ENCODE measurements around the gene SND1.

The SND1 gene

GRCh38 chr7:128052404-128052803 is 400.4 kb downstream of the SND1 start:
- no peak overlapping the region for H3K27ac Mint-ChIP-seq
- no peak for ATAC-seq
- H3K36me3 Mint-ChIP-seq = peaks cover 22% of the 10 kb centered on the region
- H3K9me3 Mint-ChIP-seq = no peaks in the 10 kb centered on the region
- peaks cover 28% of the 10 kb centered on the region for H3K4me1 Mint-ChIP-seq
- H3K27me3 Mint-ChIP-seq = no peaks in the 10 kb centered on the region
- no peak overlapping the region for H3K4me3 Mint-ChIP-seq

DNA sequence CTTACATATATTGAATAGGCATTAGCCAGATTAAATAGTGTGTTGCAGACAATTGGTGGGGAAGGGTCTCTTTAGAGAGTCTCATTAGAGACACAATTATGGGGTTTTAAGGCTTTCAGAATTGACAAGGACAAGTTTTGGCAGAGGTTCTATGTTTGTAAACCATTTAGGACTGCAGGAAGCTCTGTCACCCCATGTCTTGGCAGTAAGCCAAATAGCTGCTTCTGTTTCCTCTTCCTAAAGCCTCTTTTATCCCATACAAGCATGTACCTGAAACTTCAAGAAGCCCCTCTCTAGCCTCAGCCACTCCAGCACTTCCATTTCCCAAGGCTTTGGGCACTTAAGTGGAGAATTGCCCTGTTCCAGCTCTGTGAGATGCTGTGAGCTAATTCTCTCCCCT is 401.0 kb downstream of the SND1 start:
- peaks cover 22% of the 10 kb centered on the region for H3K36me3 Mint-ChIP-seq
- H3K4me3 Mint-ChIP-seq = no peak overlapping the region
- H3K27me3 Mint-ChIP-seq = no peaks in the 10 kb centered on the region
- H3K4me1 Mint-ChIP-seq = peaks cover 32% of the 10 kb centered on the region
- ATAC-seq = no peak
- H3K9me3 Mint-ChIP-seq = no peaks in the 10 kb centered on the region
- no peak overlapping the region for H3K27ac Mint-ChIP-seq

- peaks cover 35% of the 10 kb centered on the region for H3K4me1 Mint-ChIP-seq
- H3K27ac Mint-ChIP-seq = no peak overlapping the region
Observed at GRCh38 chr7:128053991-128054390, 402.0 kb downstream of the SND1 start.

DNA sequence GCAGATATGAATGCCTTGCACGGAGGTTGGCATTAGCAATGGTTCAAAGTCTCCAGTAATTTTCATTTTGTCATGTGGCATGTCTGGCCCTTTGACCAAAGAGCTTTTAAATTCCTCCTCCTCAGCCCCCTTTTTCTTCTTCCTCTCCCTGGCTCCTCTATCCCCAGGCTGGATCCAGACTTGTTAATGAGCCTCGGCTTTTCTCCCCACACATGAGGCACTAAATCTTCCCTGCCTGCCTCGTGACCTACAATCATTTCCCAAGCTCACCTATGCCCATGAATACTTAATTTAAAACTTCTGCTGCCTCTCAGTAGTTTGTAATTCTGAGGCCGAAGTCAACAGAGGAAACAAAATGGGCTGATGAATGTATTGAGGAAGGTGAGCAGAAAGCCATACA is 402.5 kb downstream of the SND1 start:
- H3K27me3 Mint-ChIP-seq = no peaks in the 10 kb centered on the region
- H3K9me3 Mint-ChIP-seq = no peaks in the 10 kb centered on the region
- H3K4me1 Mint-ChIP-seq = peaks cover 33% of the 10 kb centered on the region
- no peak overlapping the region for H3K4me3 Mint-ChIP-seq
- no peak for ATAC-seq
- H3K27ac Mint-ChIP-seq = no peak overlapping the region
- peaks cover 22% of the 10 kb centered on the region for H3K36me3 Mint-ChIP-seq

More at GRCh38 chr7:128053991-128054390, 402.0 kb downstream of the SND1 start:
- no peaks in the 10 kb centered on the region for H3K9me3 Mint-ChIP-seq
- H3K36me3 Mint-ChIP-seq = peaks cover 24% of the 10 kb centered on the region
- H3K4me3 Mint-ChIP-seq = no peak overlapping the region
- H3K27me3 Mint-ChIP-seq = no peaks in the 10 kb centered on the region
- ATAC-seq = no peak

- Mint-ChIP-seq H3K9me3 (no peaks in the 10 kb centered on the region), H3K36me3 (peaks cover 25% of the 10 kb centered on the region), H3K4me1 (peaks cover 29% of the 10 kb centered on the region), H3K27me3 (no peaks in the 10 kb centered on the region), H3K27ac (no peak overlapping the region), H3K4me3 (no peak overlapping the region)
- no peak for ATAC-seq
Observed at GRCh38 chr7:128055637-128056036, 403.6 kb downstream of the SND1 start.

DNA sequence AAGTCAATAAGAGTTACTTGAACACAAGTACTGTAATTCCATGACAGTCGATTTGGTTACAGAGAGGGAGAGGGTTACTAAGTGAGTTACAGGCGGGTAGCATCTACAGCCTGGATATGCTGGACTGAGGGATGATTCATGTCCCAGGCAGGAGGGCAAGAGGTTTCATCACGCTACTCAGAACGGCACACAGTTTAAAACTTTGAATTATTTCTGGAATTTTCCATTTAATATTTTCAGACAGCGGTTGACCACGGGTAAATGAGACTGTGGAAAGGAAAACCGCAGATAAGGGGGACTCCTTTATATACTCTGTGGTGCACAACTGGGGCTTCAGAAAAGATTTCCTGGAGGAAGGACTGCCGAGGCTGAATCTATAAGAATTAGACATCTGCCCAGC is 404.9 kb downstream of the SND1 start:
- H3K9me3 Mint-ChIP-seq = no peaks in the 10 kb centered on the region
- no peaks in the 10 kb centered on the region for H3K27me3 Mint-ChIP-seq
- ATAC-seq = no peak
- H3K36me3 Mint-ChIP-seq = peaks cover 23% of the 10 kb centered on the region
- no peak overlapping the region for H3K4me3 Mint-ChIP-seq
- peaks cover 22% of the 10 kb centered on the region for H3K4me1 Mint-ChIP-seq
- no peak overlapping the region for H3K27ac Mint-ChIP-seq

DNA sequence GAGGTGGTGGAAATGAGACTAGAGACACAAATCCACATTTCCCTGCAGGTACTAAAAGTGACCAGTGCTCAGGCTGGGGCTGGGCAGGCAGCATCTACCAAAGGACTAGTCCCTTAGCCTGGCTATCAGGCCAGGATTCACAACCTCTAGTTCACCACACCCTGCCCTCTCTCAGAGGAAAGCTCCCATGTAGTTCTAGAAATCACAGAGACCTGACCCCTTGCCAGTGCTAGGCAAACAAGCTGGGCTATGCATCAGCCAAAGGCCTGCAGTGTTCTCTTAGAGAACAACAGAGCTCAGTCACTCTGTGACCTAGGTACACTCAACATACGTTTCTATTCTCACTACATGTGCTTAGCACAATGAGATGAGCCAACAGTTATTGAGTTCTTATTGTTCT is 405.9 kb downstream of the SND1 start:
- no peaks in the 10 kb centered on the region for H3K9me3 Mint-ChIP-seq
- H3K27ac Mint-ChIP-seq = no peak overlapping the region
- H3K4me1 Mint-ChIP-seq = peaks cover 13% of the 10 kb centered on the region
- H3K4me3 Mint-ChIP-seq = no peak overlapping the region
- H3K27me3 Mint-ChIP-seq = no peaks in the 10 kb centered on the region
- ATAC-seq = no peak
- H3K36me3 Mint-ChIP-seq = peaks cover 23% of the 10 kb centered on the region

- peaks cover 13% of the 10 kb centered on the region for H3K4me1 Mint-ChIP-seq
- no peak overlapping the region for H3K4me3 Mint-ChIP-seq
- ATAC-seq = no peak
- peaks cover 28% of the 10 kb centered on the region for H3K36me3 Mint-ChIP-seq
- no peaks in the 10 kb centered on the region for H3K27me3 Mint-ChIP-seq
- no peak overlapping the region for H3K27ac Mint-ChIP-seq
- no peaks in the 10 kb centered on the region for H3K9me3 Mint-ChIP-seq
Observed at GRCh38 chr7:128059143-128059988, 407.4 kb downstream of the SND1 start.

DNA sequence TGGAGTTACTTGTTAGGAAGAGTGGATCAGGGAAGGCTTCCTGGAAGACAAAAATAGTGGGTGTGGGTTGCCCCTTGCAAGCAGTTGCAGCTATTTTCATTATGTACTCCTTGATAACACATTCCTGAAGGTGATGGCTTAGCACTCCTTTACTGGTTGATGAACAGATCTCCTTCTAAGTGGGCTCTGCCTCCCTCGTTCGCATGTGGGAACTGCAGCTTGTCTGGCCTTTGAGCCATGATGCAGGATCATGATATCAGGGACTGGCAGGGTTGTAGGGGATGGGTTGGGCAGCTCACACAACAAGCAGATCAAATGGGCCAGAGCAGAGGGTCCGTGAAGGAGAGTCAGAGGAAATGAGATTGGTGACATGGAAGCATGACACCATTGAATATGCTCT is 408.0 kb downstream of the SND1 start:
- Mint-ChIP-seq H3K4me3 (no peak overlapping the region), H3K36me3 (peaks cover 32% of the 10 kb centered on the region), H3K9me3 (no peaks in the 10 kb centered on the region), H3K27me3 (no peaks in the 10 kb centered on the region), H3K27ac (no peak overlapping the region), H3K4me1 (peaks cover 13% of the 10 kb centered on the region)
- no peak for ATAC-seq

- H3K27me3 Mint-ChIP-seq = no peaks in the 10 kb centered on the region
- H3K9me3 Mint-ChIP-seq = no peaks in the 10 kb centered on the region
- no peak for ATAC-seq
- no peak overlapping the region for H3K4me3 Mint-ChIP-seq
- H3K27ac Mint-ChIP-seq = no peak overlapping the region
- H3K36me3 Mint-ChIP-seq = peaks cover 33% of the 10 kb centered on the region
- H3K4me1 Mint-ChIP-seq = peaks cover 8% of the 10 kb centered on the region
Observed at GRCh38 chr7:128063088-128063487, 411.1 kb downstream of the SND1 start.

DNA sequence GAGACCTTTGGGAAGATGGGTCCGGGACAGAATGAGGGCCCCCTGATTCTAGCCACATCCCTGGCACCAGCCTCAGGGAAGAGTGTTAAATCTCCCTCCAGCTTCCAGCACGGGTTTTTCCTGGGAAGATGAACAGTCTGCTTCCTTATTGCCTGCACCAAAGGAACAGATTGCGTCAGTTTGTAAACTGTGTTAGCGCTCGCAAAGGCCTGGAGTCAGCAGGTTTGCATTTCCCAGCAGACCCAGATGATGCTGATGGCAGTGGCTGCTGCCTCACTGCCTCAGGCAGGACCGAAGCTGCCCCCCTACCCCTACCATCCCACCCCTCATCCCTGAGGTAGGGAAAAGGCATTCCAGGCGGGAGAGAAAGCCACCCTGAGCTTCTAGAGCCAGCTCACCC is 413.9 kb downstream of the SND1 start:
- peaks cover 23% of the 10 kb centered on the region for H3K36me3 Mint-ChIP-seq
- H3K27me3 Mint-ChIP-seq = no peaks in the 10 kb centered on the region
- ATAC-seq = no peak
- no peaks in the 10 kb centered on the region for H3K4me1 Mint-ChIP-seq
- no peaks in the 10 kb centered on the region for H3K9me3 Mint-ChIP-seq
- no peak overlapping the region for H3K4me3 Mint-ChIP-seq
- no peak overlapping the region for H3K27ac Mint-ChIP-seq

- no peaks in the 10 kb centered on the region for H3K4me1 Mint-ChIP-seq
- H3K36me3 Mint-ChIP-seq = peaks cover 22% of the 10 kb centered on the region
- H3K27ac Mint-ChIP-seq = no peak overlapping the region
- H3K4me3 Mint-ChIP-seq = no peak overlapping the region
- no peak for ATAC-seq
- H3K27me3 Mint-ChIP-seq = no peaks in the 10 kb centered on the region
- no peaks in the 10 kb centered on the region for H3K9me3 Mint-ChIP-seq
Observed at GRCh38 chr7:128066395-128066794, 414.4 kb downstream of the SND1 start.

- ATAC-seq = no peak
- Mint-ChIP-seq H3K27ac (no peak overlapping the region), H3K9me3 (no peaks in the 10 kb centered on the region), H3K27me3 (no peaks in the 10 kb centered on the region), H3K4me3 (no peak overlapping the region), H3K4me1 (no peaks in the 10 kb centered on the region), H3K36me3 (peaks cover 22% of the 10 kb centered on the region)
Observed at GRCh38 chr7:128066858-128067257, 414.9 kb downstream of the SND1 start.

DNA sequence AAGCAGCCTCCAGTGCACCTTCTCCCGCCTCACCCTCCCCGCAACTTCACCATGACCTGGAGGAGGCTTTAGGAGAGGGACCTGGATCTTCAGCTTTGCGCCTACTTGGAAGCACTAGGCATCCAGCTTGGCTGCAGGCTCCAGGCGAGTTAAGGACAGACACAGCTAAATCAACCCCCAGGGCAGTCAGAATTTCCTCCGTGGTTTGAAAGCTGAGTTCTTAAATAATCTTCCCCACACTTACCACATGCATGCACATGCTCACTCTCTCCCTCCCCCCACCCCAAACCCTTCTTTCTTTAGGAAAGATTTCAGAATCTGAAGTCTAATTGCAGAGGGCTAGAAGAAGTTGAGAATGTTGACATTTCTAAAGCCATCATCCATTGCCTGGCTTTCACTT is 416.0 kb downstream of the SND1 start:
- H3K36me3 Mint-ChIP-seq = peaks cover 22% of the 10 kb centered on the region
- H3K9me3 Mint-ChIP-seq = no peaks in the 10 kb centered on the region
- ATAC-seq = no peak
- H3K4me1 Mint-ChIP-seq = no peaks in the 10 kb centered on the region
- no peak overlapping the region for H3K4me3 Mint-ChIP-seq
- H3K27me3 Mint-ChIP-seq = no peaks in the 10 kb centered on the region
- H3K27ac Mint-ChIP-seq = no peak overlapping the region

- Mint-ChIP-seq H3K27me3 (no peaks in the 10 kb centered on the region), H3K4me1 (no peaks in the 10 kb centered on the region), H3K27ac (no peak overlapping the region), H3K36me3 (peaks cover 22% of the 10 kb centered on the region), H3K4me3 (no peak overlapping the region), H3K9me3 (no peaks in the 10 kb centered on the region)
- ATAC-seq = no peak
Observed at GRCh38 chr7:128068785-128069184, 416.8 kb downstream of the SND1 start.
